H9 (cell line): ENCODE data around the gene KAZN. TPM values are rescaled to one million over a fixed set of nuclear protein-coding genes. Genes with fewer than 3 reads are reported as not detected.

ENCODE experiments used
- DNase-seq: peaks from one replicate; pipeline ENCODE4 v3.0.0-alpha.2; 2017
- H2AFZ ChIP-seq: one replicate; pipeline ENCODE4 v1.6.1; 2013; ENCODE audit warnings: mild to moderate bottlenecking, low read length, control low read depth, moderate library complexity
- H2AK5ac ChIP-seq: 2 replicates; pipeline ENCODE4 v1.6.1; 2013; ENCODE audit warnings: low read length, control low read depth, mixed read lengths; ENCODE audit not compliant: insufficient read length
- H2BK120ac ChIP-seq: one replicate; pipeline ENCODE4 v1.6.1; 2013; ENCODE audit warnings: low read depth, mild to moderate bottlenecking, low read length, control low read depth, inconsistent platforms; ENCODE audit not compliant: poor library complexity, severe bottlenecking
- H2BK12ac ChIP-seq: 2 replicates; pipeline ENCODE4 v1.6.1; 2013; ENCODE audit warnings: low read length, control low read depth, mixed read lengths, low read depth; ENCODE audit not compliant: insufficient read length
- H2BK15ac ChIP-seq: 2 replicates; pipeline ENCODE4 v1.6.1; 2013; ENCODE audit warnings: low read depth, low read length, control low read depth
- H2BK20ac ChIP-seq: one replicate; pipeline ENCODE4 v1.6.1; 2013; ENCODE audit warnings: low read depth, mild to moderate bottlenecking, low read length, control low read depth, inconsistent platforms; ENCODE audit not compliant: poor library complexity, severe bottlenecking
- H2BK5ac ChIP-seq: 2 replicates; pipeline ENCODE4 v1.6.1; 2013; ENCODE audit warnings: low read length, control low read depth, mixed read lengths; ENCODE audit not compliant: insufficient read length
- H3K14ac ChIP-seq: 2 replicates; pipeline ENCODE4 v1.6.1; 2013; ENCODE audit warnings: low read length, control low read depth; ENCODE audit not compliant: insufficient read depth
- H3K18ac ChIP-seq: 2 replicates; pipeline ENCODE4 v1.6.1; 2013; ENCODE audit warnings: low read depth, mild to moderate bottlenecking, mixed read lengths, low read length, control low read depth; ENCODE audit not compliant: insufficient read length
- H3K23ac ChIP-seq: 2 replicates; pipeline ENCODE4 v1.6.1; 2013; ENCODE audit warnings: low read length, control low read depth, mixed read lengths, low read depth; ENCODE audit not compliant: insufficient read length
- H3K23me2 ChIP-seq: 2 replicates; pipeline ENCODE4 v1.6.1; 2013; ENCODE audit warnings: low read depth, mild to moderate bottlenecking, mixed read lengths, low read length, control low read depth; ENCODE audit not compliant: insufficient read length, poor library complexity, severe bottlenecking
- H3K27ac ChIP-seq: 2 replicates; pipeline ENCODE4 v1.5.1; 2013; ENCODE audit warnings: low read length, control low read depth, mixed read lengths, low read depth; ENCODE audit not compliant: insufficient read length
- H3K27me3 ChIP-seq: 2 replicates; pipeline ENCODE4 v1.6.1; 2013; ENCODE audit warnings: low read length, control low read depth, inconsistent platforms; ENCODE audit not compliant: insufficient read depth
- H3K4ac ChIP-seq: 2 replicates; pipeline ENCODE4 v1.6.1; 2013; ENCODE audit warnings: low read depth, mild to moderate bottlenecking, control low read depth, inconsistent platforms, low read length, moderate library complexity
- H3K4me1 ChIP-seq: 2 replicates; pipeline ENCODE4 v1.6.1; 2013; ENCODE audit warnings: low read length, control low read depth, inconsistent platforms; ENCODE audit not compliant: insufficient read depth
- H3K4me2 ChIP-seq: 2 replicates; pipeline ENCODE4 v1.6.1; 2013; ENCODE audit warnings: low read length, control low read depth, mixed read lengths; ENCODE audit not compliant: insufficient read length, insufficient read depth
- H3K56ac ChIP-seq: 2 replicates; pipeline ENCODE4 v1.6.1; 2013; ENCODE audit warnings: low read depth, mild to moderate bottlenecking, mixed read lengths, low read length, control low read depth; ENCODE audit not compliant: insufficient read length
- H3K79me1 ChIP-seq: 2 replicates; pipeline ENCODE4 v1.6.1; 2013; ENCODE audit warnings: low read depth, mild to moderate bottlenecking, moderate library complexity, low read length, control low read depth, inconsistent platforms; ENCODE audit not compliant: insufficient read depth, poor library complexity, severe bottlenecking
- H3K79me2 ChIP-seq: 2 replicates; pipeline ENCODE4 v1.6.1; 2013; ENCODE audit warnings: low read length, control low read depth, inconsistent platforms; ENCODE audit not compliant: insufficient read depth
- H3K9ac ChIP-seq: 2 replicates; pipeline ENCODE4 v1.6.1; 2013; ENCODE audit warnings: low read length, control low read depth, mixed read lengths; ENCODE audit not compliant: insufficient read length; ENCODE audit errors: extremely low read depth
- H3K9me3 ChIP-seq: one replicate; pipeline ENCODE4 v1.6.1; 2013; ENCODE audit warnings: low read depth, low read length, inconsistent platforms; ENCODE audit not compliant: control insufficient read depth
- H3T11ph ChIP-seq: one replicate; pipeline ENCODE4 v1.6.1; 2013; ENCODE audit warnings: mild to moderate bottlenecking, low read length, control low read depth, inconsistent platforms
- H4K20me1 ChIP-seq: one replicate; pipeline ENCODE4 v1.6.1; 2013; ENCODE audit not compliant: control insufficient read depth, insufficient read length, insufficient read depth
- H4K5ac ChIP-seq: 2 replicates; pipeline ENCODE4 v1.6.1; 2013; ENCODE audit warnings: low read depth, mild to moderate bottlenecking, mixed read lengths, low read length, control low read depth; ENCODE audit not compliant: insufficient read length
- H4K8ac ChIP-seq: replicated peaks from 2 replicates; pipeline ENCODE4 v1.6.1; 2013; ENCODE audit warnings: low read length, control low read depth, mixed read lengths, low read depth; ENCODE audit not compliant: insufficient read length
- H4K91ac ChIP-seq: 2 replicates; pipeline ENCODE4 v1.6.1; 2013; ENCODE audit warnings: low read depth, mild to moderate bottlenecking, moderate library complexity, mixed read lengths, low read length, control low read depth; ENCODE audit not compliant: insufficient read length
- H3K27ac Mint-ChIP-seq, 3 experiments: 2 replicates in 2 of 3; 3 replicates in 1 of 3; pipeline ENCODE4 v1.8.0; 2020 to 2021; ENCODE audit warnings: mixed read lengths in 3 of 3, mild to moderate bottlenecking in 1 of 3, moderate library complexity in 1 of 3
- H3K27me3 Mint-ChIP-seq: 2 replicates; pipeline ENCODE4 v1.8.0; 2021; ENCODE audit warnings: low read depth, mild to moderate bottlenecking, moderate library complexity, mixed read lengths
- H3K36me3 Mint-ChIP-seq, 3 experiments: 2 replicates in 2 of 3; 3 replicates in 1 of 3; pipeline ENCODE4 v1.8.0; 2020 to 2021; ENCODE audit warnings: low read depth in 3 of 3, mixed read lengths in 3 of 3; ENCODE audit not compliant: insufficient read depth in 1 of 3
- H3K4me1 Mint-ChIP-seq, 2 experiments: 2 replicates each; pipeline ENCODE4 v1.8.0; 2020; ENCODE audit warnings: mixed read lengths in 2 of 2
- H3K4me3 Mint-ChIP-seq, 2 experiments: 2 replicates in 1 of 2; 3 replicates in 1 of 2; pipeline ENCODE4 v1.8.0; 2020 to 2021; ENCODE audit warnings: mild to moderate bottlenecking in 2 of 2, mixed read lengths in 2 of 2, moderate library complexity in 1 of 2
- H3K9me3 Mint-ChIP-seq, 2 experiments: 2 replicates in 1 of 2; 3 replicates in 1 of 2; pipeline ENCODE4 v1.8.0; 2020; ENCODE audit warnings: mild to moderate bottlenecking in 2 of 2, mixed read lengths in 2 of 2, moderate library complexity in 1 of 2
- WGBS: extraction: QIAGEN DNeasy Blood & Tissue Kit; methylation state at CpG from one replicate; pipeline ENCODE4 v1.1.7; 2013; ENCODE audit warnings: missing lambda C conversion rate, low lambda C conversion rate, mixed read lengths; ENCODE audit not compliant: insufficient read length; ENCODE audit errors: extremely low coverage; 5-methylcytosine and 5-hydroxymethylcytosine counted together
- total RNA-seq: library from RNA; stranded (reverse); gene quantifications from 2 replicates; pipeline ENCODE4 v1.2.1, GENCODE V29; 2021
- TF ChIP-seq, protein P1 (sequence below): fragments of 200-600 bp; sonication (generic); conservative IDR thresholded peaks from 3 replicates; pipeline ENCODE4 v1.8.0; 2021; ENCODE audit warnings: antibody characterized with exemption, mild to moderate bottlenecking

The KAZN gene
- total RNA-seq, 1 experiment from 2014 or later, result 7.6 TPM

DNA sequence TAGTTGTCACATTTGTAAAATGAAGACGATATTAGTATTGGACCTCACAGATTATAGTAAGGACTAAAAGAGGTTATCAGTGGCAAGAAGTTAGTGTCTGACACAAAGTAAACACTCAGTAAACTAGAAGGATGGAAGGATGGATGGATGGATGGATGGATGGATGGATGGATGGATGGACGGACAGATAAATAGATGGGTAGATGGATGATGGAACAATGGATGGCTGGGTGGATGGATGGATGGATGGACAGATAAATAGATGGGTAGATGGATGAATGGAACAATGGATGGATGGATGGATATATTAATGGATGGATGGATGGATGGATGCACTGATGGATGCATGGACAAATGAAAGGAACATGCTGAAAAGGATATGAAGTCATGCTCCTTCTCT, 22.3 kb upstream of the KAZN start:
- Histone ChIP-seq H3K79me2 (no peaks in the 10 kb centered on the region), H2BK12ac (no peak overlapping the region), H2BK120ac (no peak overlapping the region), H2AFZ (no peak overlapping the region), H3K23ac (no peak overlapping the region), H2BK5ac (no peak overlapping the region), H3K56ac (no peak overlapping the region), H3T11ph (no peak overlapping the region), H4K5ac (no peak overlapping the region), H3K18ac (no peak overlapping the region), H4K8ac (no peak overlapping the region), H3K27me3 (no peaks in the 10 kb centered on the region), H3K9ac (no peak overlapping the region), H2BK15ac (no peak overlapping the region), H3K4ac (no peak overlapping the region), H3K23me2 (no peaks in the 10 kb centered on the region), H4K20me1 (no peaks in the 10 kb centered on the region), H3K9me3 (no peaks in the 10 kb centered on the region), H3K14ac (no peak overlapping the region), H3K79me1 (no peaks in the 10 kb centered on the region), H2AK5ac (no peak overlapping the region), H3K27ac (no peak overlapping the region), H3K4me2 (no peak overlapping the region), H3K4me1 (no peaks in the 10 kb centered on the region), H4K91ac (no peak overlapping the region), H2BK20ac (no peak overlapping the region)
- Mint-ChIP-seq H3K36me3 (no peaks in the 10 kb centered on the region), H3K27me3 (peaks cover 14% of the 10 kb centered on the region), H3K4me1 (peaks cover 7 to 9% of the 10 kb centered on the region in 2 experiments), H3K27ac (no peak overlapping the region), H3K9me3 (peaks cover 3 to 4% of the 10 kb centered on the region in 2 experiments; a peak in 2 of 5 replicates), H3K4me3 (no peak overlapping the region)
- no CpG with 5 or more reads among the region's 2 CpGs for WGBS
- TF ChIP-seq, protein P1, sequence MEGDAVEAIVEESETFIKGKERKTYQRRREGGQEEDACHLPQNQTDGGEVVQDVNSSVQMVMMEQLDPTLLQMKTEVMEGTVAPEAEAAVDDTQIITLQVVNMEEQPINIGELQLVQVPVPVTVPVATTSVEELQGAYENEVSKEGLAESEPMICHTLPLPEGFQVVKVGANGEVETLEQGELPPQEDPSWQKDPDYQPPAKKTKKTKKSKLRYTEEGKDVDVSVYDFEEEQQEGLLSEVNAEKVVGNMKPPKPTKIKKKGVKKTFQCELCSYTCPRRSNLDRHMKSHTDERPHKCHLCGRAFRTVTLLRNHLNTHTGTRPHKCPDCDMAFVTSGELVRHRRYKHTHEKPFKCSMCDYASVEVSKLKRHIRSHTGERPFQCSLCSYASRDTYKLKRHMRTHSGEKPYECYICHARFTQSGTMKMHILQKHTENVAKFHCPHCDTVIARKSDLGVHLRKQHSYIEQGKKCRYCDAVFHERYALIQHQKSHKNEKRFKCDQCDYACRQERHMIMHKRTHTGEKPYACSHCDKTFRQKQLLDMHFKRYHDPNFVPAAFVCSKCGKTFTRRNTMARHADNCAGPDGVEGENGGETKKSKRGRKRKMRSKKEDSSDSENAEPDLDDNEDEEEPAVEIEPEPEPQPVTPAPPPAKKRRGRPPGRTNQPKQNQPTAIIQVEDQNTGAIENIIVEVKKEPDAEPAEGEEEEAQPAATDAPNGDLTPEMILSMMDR, result no peak
- no peak for DNase-seq
